Measurements from ENCODE around the gene LCN6.

DNA sequence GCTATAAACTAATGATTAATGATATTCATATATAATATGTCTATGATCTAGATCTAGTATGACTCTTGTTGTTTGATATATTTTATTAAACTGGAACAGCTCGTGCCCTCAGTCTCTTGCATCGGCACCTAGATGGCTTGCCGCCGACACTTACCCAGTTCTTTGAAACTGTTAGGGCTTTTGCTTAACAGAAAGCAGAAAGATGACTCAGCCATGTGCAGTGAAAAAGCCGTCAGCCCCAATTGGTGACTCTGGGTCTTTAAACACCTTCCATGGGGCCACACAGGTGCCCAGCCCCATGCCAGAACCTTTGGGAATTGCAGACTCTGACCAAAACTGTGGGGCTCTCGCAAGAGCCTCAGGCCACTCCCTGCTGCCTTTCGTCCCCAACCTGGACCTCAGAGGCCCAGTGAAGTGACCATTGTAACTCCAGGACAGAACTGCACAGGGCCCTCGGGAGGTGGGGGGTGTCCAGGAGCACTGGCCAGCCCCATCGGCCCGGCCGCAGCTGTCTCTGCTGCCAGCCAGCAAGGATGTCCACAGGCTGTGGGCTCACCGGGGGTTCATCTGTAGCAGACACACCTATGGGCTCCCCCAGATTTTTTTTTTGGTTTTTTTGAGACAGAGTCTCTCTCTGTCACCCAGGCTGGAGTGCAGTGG, 13.4 kb downstream of the LCN6 start:
- TF ChIP-seq REST (IDR thresholded peaks at IDR 0.05; ENCODE audit: borderline replicate concordance) (no peak), EZH2 (IDR thresholded peaks at IDR 0.05; ENCODE audit: borderline replicate concordance, insufficient read depth, low read length, poor library complexity, severe bottlenecking) (no peak), POLR2AphosphoS5 (IDR thresholded peaks at IDR 0.05) (no peak), RAD21 (conservative IDR thresholded peaks at IDR 0.05) (no peak), MXI1 (conservative IDR thresholded peaks at IDR 0.05; ENCODE audit: poor library complexity, severe bottlenecking) (no peak), EP300 (conservative IDR thresholded peaks at IDR 0.05; ENCODE audit: poor library complexity, severe bottlenecking) (no peak), TAF1 (IDR thresholded peaks at IDR 0.05; ENCODE audit: low read depth) (no peak)
- TF ChIP-seq, protein P1, sequence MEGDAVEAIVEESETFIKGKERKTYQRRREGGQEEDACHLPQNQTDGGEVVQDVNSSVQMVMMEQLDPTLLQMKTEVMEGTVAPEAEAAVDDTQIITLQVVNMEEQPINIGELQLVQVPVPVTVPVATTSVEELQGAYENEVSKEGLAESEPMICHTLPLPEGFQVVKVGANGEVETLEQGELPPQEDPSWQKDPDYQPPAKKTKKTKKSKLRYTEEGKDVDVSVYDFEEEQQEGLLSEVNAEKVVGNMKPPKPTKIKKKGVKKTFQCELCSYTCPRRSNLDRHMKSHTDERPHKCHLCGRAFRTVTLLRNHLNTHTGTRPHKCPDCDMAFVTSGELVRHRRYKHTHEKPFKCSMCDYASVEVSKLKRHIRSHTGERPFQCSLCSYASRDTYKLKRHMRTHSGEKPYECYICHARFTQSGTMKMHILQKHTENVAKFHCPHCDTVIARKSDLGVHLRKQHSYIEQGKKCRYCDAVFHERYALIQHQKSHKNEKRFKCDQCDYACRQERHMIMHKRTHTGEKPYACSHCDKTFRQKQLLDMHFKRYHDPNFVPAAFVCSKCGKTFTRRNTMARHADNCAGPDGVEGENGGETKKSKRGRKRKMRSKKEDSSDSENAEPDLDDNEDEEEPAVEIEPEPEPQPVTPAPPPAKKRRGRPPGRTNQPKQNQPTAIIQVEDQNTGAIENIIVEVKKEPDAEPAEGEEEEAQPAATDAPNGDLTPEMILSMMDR (IDR thresholded peaks at IDR 0.05; ENCODE audit: poor library complexity, severe bottlenecking): no peak
